ENCODE results near the gene C18orf63.
A peak's percentile ranks its signal among the peaks of the same experiment; 100 is the strongest.
"Not testable (repeated sequence)": the region's sequence is repeated elsewhere in the genome, so short reads cannot be mapped to it uniquely, and the experiment has no call there.

Gene C18orf63

DNA sequence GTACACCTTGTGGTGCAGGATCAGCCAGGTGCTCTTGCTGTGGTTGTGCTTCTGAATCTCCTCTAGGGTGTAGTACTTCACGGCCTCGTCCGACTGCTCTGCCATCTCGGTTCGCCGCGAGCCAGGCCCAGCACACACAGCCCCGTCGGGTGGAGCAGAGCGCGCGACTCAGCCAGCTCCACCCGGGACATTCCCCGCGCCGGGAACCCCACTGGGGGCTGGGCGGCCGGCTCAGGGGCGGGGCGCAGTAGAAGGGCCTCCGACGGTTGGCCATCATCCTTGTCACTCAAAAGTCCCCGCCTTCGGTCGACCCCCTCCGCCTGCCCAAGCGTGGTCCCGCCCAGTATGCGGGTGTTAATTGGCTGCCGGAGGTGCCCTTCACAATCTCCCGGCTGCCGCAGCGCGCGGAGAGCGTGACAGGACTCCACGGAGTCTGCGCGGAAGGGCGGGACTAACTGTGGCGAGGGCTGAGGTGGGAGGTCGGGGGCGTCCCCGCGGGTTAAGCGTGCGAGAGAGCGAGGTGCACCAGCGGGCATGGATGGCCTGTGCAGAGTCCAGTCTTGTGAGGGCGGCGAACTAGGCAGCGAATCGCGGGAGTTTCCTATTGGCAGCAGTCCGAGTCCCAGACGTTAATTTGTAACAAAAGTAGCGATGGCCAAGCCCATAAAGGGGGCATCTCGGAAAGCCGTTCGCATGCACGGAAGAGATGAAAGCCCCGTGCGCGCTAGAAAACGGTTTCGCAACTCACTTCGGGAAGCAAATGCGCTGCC lies 23.7 kb upstream of the C18orf63 start, which contains the start of gene CYB5A:
TSS of gene CYB5A (minus strand) at position 193 of the 770 bp plus-strand sequence. CDS start at position 105, 88 bp downstream.
- TF ChIP-seq, protein P1, sequence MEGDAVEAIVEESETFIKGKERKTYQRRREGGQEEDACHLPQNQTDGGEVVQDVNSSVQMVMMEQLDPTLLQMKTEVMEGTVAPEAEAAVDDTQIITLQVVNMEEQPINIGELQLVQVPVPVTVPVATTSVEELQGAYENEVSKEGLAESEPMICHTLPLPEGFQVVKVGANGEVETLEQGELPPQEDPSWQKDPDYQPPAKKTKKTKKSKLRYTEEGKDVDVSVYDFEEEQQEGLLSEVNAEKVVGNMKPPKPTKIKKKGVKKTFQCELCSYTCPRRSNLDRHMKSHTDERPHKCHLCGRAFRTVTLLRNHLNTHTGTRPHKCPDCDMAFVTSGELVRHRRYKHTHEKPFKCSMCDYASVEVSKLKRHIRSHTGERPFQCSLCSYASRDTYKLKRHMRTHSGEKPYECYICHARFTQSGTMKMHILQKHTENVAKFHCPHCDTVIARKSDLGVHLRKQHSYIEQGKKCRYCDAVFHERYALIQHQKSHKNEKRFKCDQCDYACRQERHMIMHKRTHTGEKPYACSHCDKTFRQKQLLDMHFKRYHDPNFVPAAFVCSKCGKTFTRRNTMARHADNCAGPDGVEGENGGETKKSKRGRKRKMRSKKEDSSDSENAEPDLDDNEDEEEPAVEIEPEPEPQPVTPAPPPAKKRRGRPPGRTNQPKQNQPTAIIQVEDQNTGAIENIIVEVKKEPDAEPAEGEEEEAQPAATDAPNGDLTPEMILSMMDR (IDR thresholded peaks at IDR 0.05), result peak; percentile 12 to 20
- intact Hi-C loops (cut with DNase I; ENCODE audit: low total_unique reads), result loop anchor here (5.0 kb wide), 3 partner anchors 145 to 305 kb away; partner anchors contain the start of genes CNDP2, FBXO15, TIMM21 and ZNF407
- peak; percentile 97 to 99 for DNase-seq
- Histone ChIP-seq H3K4me1 (peaks cover 0 to 34% (median 22%) of the 10 kb centered on the region in 4 donors), H3K27me3 (no peaks in the 10 kb centered on the region), H3K9me3 (no peaks in the 10 kb centered on the region), H3K27ac (peak within 1 kb of the TSS; percentile 66 to 79), H3K36me3 (no peaks in the 10 kb centered on the region), H3K4me3 (peak within 1 kb of the TSS; percentile 74 to 91)

DNA sequence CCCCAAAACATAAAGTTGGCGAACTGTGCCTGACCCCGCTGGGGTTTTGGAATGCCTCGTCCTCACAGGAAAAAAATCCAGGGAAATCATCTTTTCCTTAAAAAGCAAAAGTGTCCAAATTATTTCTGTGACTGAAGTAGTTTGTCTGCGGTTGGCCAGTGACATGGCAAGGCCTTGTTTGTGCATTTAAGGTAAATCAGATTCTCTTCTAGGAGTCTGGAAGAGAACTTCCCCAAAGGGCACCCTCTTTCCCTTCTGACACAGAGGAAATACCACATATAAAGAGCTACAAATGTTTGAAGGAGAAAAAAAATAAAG lies 23.1 kb upstream of the C18orf63 start:
- Histone ChIP-seq H3K36me3 (no peaks in the 10 kb centered on the region), H3K4me1 (peaks cover 0 to 33% (median 22%) of the 10 kb centered on the region in 4 donors), H3K27ac (peak overlapping the region; percentile 66 to 79), H3K4me3 (peak overlapping the region; percentile 74 to 91), H3K9me3 (no peaks in the 10 kb centered on the region), H3K27me3 (no peaks in the 10 kb centered on the region)
- TF ChIP-seq, protein P1 (IDR thresholded peaks at IDR 0.05), result no peak
- intact Hi-C loops (cut with DNase I; ENCODE audit: low total_unique reads), result loop anchor here (5.0 kb wide), 3 partner anchors 145 to 305 kb away; partner anchors contain the start of genes CNDP2, FBXO15, TIMM21 and ZNF407
- DNase-seq, result no peak

DNA sequence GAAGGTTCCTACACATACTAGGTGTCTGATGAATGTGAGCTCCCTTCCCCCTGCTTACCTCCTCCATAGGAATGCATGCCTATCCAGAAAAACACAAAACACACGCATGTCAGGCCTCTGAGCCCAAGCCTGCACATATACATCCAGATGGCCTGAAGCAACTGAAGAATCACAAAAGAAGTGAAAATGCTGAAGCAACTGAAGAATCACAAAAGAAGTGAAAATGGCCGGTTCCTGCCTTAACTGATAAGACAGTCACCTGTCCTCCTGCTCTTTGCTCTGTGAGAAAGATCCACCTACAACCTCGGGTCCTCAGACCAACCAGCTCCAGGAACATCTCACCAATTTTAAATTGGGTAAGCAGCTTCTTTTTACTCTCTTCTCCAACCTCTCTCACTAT lies 22.7 kb upstream of the C18orf63 start:
- intact Hi-C loops (cut with DNase I; ENCODE audit: low total_unique reads), result loop anchor here (5.0 kb wide), 3 partner anchors 146 to 304 kb away; partner anchors contain the start of genes CNDP2, FBXO15, TIMM21 and ZNF407
- H3K27me3 ChIP-seq, H3K36me3 ChIP-seq, H3K9me3 ChIP-seq, DNase-seq: not testable (repeated sequence)
- Histone ChIP-seq H3K4me1 (peaks cover 0 to 29% (median 22%) of the 10 kb centered on the region in 4 donors), H3K27ac (peak overlapping the region in 1 of 2 donors; percentile 79), H3K4me3 (peak overlapping the region in 1 of 2 donors; percentile 74)

- no peak for DNase-seq
- H3K27ac ChIP-seq, result no peak overlapping the region
- TF ChIP-seq, protein P1 (IDR thresholded peaks at IDR 0.05), result no peak
- H3K36me3 ChIP-seq, result no peaks in the 10 kb centered on the region
- H3K27me3 ChIP-seq, result no peaks in the 10 kb centered on the region
- intact Hi-C loops (cut with DNase I; ENCODE audit: low total_unique reads), result loop anchor here (5.0 kb wide), 3 partner anchors 147 to 303 kb away; partner anchors contain the start of genes CNDP2, FBXO15, TIMM21 and ZNF407
- H3K4me3 ChIP-seq, result no peak overlapping the region
- no peaks in the 10 kb centered on the region for H3K9me3 ChIP-seq
- peaks cover 0 to 21% (median 15%) of the 10 kb centered on the region in 4 donors for H3K4me1 ChIP-seq
Measured at GRCh38 chr18:74294526-74294925, 21.1 kb upstream of the C18orf63 start.

DNA sequence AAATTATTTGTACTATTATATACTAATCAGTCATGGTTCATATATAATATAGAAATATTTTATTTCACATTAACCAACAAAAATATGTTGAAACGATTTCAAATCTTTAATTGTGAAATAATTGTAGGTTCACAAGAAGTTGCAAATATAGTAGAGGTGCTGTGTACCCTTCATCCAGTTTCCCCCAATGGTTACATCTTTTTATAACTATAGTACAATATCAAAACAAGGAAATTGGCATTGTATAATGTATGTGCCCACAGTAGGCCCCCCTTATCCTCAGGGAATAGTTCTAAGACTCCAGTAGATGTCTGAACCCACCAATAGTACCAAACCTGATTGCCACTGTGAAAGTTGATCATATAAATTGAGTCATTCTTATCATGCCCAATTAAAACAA lies 16.5 kb upstream of the C18orf63 start:
- Histone ChIP-seq H3K36me3 (no peaks in the 10 kb centered on the region), H3K27me3 (no peaks in the 10 kb centered on the region), H3K27ac (no peak overlapping the region), H3K9me3 (no peaks in the 10 kb centered on the region), H3K4me3 (no peak overlapping the region), H3K4me1 (no peaks in the 10 kb centered on the region)
- intact Hi-C loops (cut with DNase I; ENCODE audit: low total_unique reads), result no loop called here
- no peak for DNase-seq
- TF ChIP-seq, protein P1 (IDR thresholded peaks at IDR 0.05), result no peak

- TF ChIP-seq, protein P1 (IDR thresholded peaks at IDR 0.05), result no peak
- Histone ChIP-seq H3K36me3 (no peaks in the 10 kb centered on the region), H3K4me3 (no peak overlapping the region), H3K27ac (no peak overlapping the region), H3K9me3 (no peaks in the 10 kb centered on the region), H3K27me3 (no peaks in the 10 kb centered on the region), H3K4me1 (no peaks in the 10 kb centered on the region)
- DNase-seq, result no peak
- intact Hi-C loops (cut with DNase I; ENCODE audit: low total_unique reads), result no loop called here
Measured at GRCh38 chr18:74299746-74300145, 15.9 kb upstream of the C18orf63 start.
